BLaER1 treated with 17β-estradiol and CSF1 and Interleukin-3, amounts not matched to agents 10 nM and 100 nM (cell line): ENCODE measurements around the gene NPC1L1.

Experiments
- H3K27ac ChIP-seq, 11 experiments: shearing (Covaris generic); formaldehyde crosslinking; 2 replicates each; pipeline ENCODE4 v1.8.1; 2022
- H3K27me3 ChIP-seq, 11 experiments: shearing (Covaris generic); formaldehyde crosslinking; 2 replicates each; pipeline ENCODE4 v1.8.1; 2022
- H3K36me3 ChIP-seq, 11 experiments: shearing (Covaris generic); formaldehyde crosslinking; 2 replicates each; pipeline ENCODE4 v1.8.1; 2022
- H3K4me1 ChIP-seq, 10 experiments: shearing (Covaris generic); formaldehyde crosslinking; 2 replicates each; pipeline ENCODE4 v1.8.1; 2022
- H3K4me2 ChIP-seq, 11 experiments: shearing (Covaris generic); formaldehyde crosslinking; 2 replicates each; pipeline ENCODE4 v1.8.1; 2022
- H3K4me3 ChIP-seq, 10 experiments: shearing (Covaris generic); formaldehyde crosslinking; 2 replicates each; pipeline ENCODE4 v1.8.1; 2022
- H3K9ac ChIP-seq, 11 experiments: shearing (Covaris generic); formaldehyde crosslinking; 2 replicates each; pipeline ENCODE4 v1.8.1; 2022
- H3K9me3 ChIP-seq, 11 experiments: shearing (Covaris generic); formaldehyde crosslinking; replicated peaks in 1 of 11; 2 replicates each; pipeline ENCODE4 v1.8.1; 2022
- H4K20me1 ChIP-seq, 11 experiments: shearing (Covaris generic); formaldehyde crosslinking; 2 replicates each; pipeline ENCODE4 v1.8.1; 2022
- Cebpa-rat ChIP-seq, 11 experiments: shearing (Covaris generic); IDR thresholded peaks; 2 replicates each; pipeline ENCODE4 v1.8.1; 2022

NPC1L1 gene

GRCh38 chr7:44472843-44473242 lies 68.3 kb downstream of the NPC1L1 start:
- Histone ChIP-seq H3K27me3 (no peaks in the 10 kb centered on the region), H3K4me2 (no peak overlapping the region), H3K9ac (no peak overlapping the region), H4K20me1 (peaks cover 64 to 100% (median 84%) of the 10 kb centered on the region in 11 experiments; a peak in 21 of 22 replicates), H3K4me1 (peaks cover 0 to 15% (median 6%) of the 10 kb centered on the region in 10 experiments; a peak in 5 of 20 replicates), H3K27ac (no peak overlapping the region), H3K9me3 (no peaks in the 10 kb centered on the region), H3K36me3 (peaks cover 84 to 97% (median 93%) of the 10 kb centered on the region in 11 experiments), H3K4me3 (no peak overlapping the region)
- TF ChIP-seq Cebpa-rat (IDR thresholded peaks at IDR 0.05), result no peak

- peaks cover under 1 to 17% (median 7%) of the 10 kb centered on the region in 10 experiments; a peak in 10 of 20 replicates for H3K4me1 ChIP-seq
- H3K4me3 ChIP-seq, result no peak overlapping the region
- no peak overlapping the region for H3K4me2 ChIP-seq
- no peak for TF ChIP-seq Cebpa-rat (IDR thresholded peaks at IDR 0.05)
- no peaks in the 10 kb centered on the region for H3K27me3 ChIP-seq
- H3K9ac ChIP-seq, result no peak overlapping the region
- H4K20me1 ChIP-seq, result peaks cover 68 to 100% (median 87%) of the 10 kb centered on the region in 11 experiments; a peak in 21 of 22 replicates
- peaks cover 89 to 100% (median 96%) of the 10 kb centered on the region in 11 experiments for H3K36me3 ChIP-seq
- H3K9me3 ChIP-seq, result no peaks in the 10 kb centered on the region
- no peak overlapping the region for H3K27ac ChIP-seq
Measured at GRCh38 chr7:44471850-44472249, 69.3 kb downstream of the NPC1L1 start.

GRCh38 chr7:44471436-44471835 lies 69.7 kb downstream of the NPC1L1 start:
- H3K4me2 ChIP-seq, result no peak overlapping the region
- no peaks in the 10 kb centered on the region for H3K27me3 ChIP-seq
- H4K20me1 ChIP-seq, result peaks cover 68 to 100% (median 87%) of the 10 kb centered on the region in 11 experiments; a peak in 21 of 22 replicates
- TF ChIP-seq Cebpa-rat (IDR thresholded peaks at IDR 0.05), result no peak
- H3K4me3 ChIP-seq, result no peak overlapping the region
- H3K9ac ChIP-seq, result no peak overlapping the region
- H3K27ac ChIP-seq, result no peak overlapping the region
- peaks cover 4 to 21% (median 11%) of the 10 kb centered on the region in 10 experiments; a peak in 13 of 20 replicates for H3K4me1 ChIP-seq
- no peaks in the 10 kb centered on the region for H3K9me3 ChIP-seq
- peaks cover 89 to 100% (median 96%) of the 10 kb centered on the region in 11 experiments for H3K36me3 ChIP-seq

- Histone ChIP-seq H3K4me1 (peaks cover 8 to 23% (median 14%) of the 10 kb centered on the region in 10 experiments; a peak in 15 of 20 replicates), H3K9ac (no peak overlapping the region), H3K4me3 (no peak overlapping the region), H3K27me3 (no peaks in the 10 kb centered on the region), H4K20me1 (peaks cover 69 to 100% (median 87%) of the 10 kb centered on the region in 11 experiments; a peak in 21 of 22 replicates), H3K36me3 (peaks cover 89 to 100% (median 95%) of the 10 kb centered on the region in 11 experiments), H3K27ac (no peak overlapping the region), H3K9me3 (no peaks in the 10 kb centered on the region), H3K4me2 (no peak overlapping the region)
- TF ChIP-seq Cebpa-rat (IDR thresholded peaks at IDR 0.05), result no peak
Measured at GRCh38 chr7:44470628-44471245, 70.4 kb downstream of the NPC1L1 start.

GRCh38 chr7:44470135-44470479 lies 71.0 kb downstream of the NPC1L1 start:
- H3K4me2 ChIP-seq, result no peak overlapping the region
- no peak overlapping the region for H3K4me3 ChIP-seq
- H3K27me3 ChIP-seq, result no peaks in the 10 kb centered on the region
- no peak for TF ChIP-seq Cebpa-rat (IDR thresholded peaks at IDR 0.05)
- H3K36me3 ChIP-seq, result peaks cover 84 to 100% (median 94%) of the 10 kb centered on the region in 11 experiments
- no peak overlapping the region for H3K9ac ChIP-seq
- peaks cover 9 to 27% (median 18%) of the 10 kb centered on the region in 10 experiments; a peak in 14 of 20 replicates for H3K4me1 ChIP-seq
- no peak overlapping the region for H3K27ac ChIP-seq
- H4K20me1 ChIP-seq, result peaks cover 69 to 100% (median 87%) of the 10 kb centered on the region in 11 experiments
- no peaks in the 10 kb centered on the region for H3K9me3 ChIP-seq

- Histone ChIP-seq H3K27ac (no peak overlapping the region), H3K36me3 (peaks cover 84 to 100% (median 94%) of the 10 kb centered on the region in 11 experiments), H3K4me1 (peaks cover 9 to 27% (median 18%) of the 10 kb centered on the region in 10 experiments; a peak in 14 of 20 replicates), H3K4me2 (no peak overlapping the region), H3K27me3 (no peaks in the 10 kb centered on the region), H3K9me3 (no peaks in the 10 kb centered on the region), H3K4me3 (no peak overlapping the region), H3K9ac (no peak overlapping the region), H4K20me1 (peaks cover 69 to 100% (median 87%) of the 10 kb centered on the region in 11 experiments)
- no peak for TF ChIP-seq Cebpa-rat (IDR thresholded peaks at IDR 0.05)
Measured at GRCh38 chr7:44469461-44470134, 71.5 kb downstream of the NPC1L1 start.

GRCh38 chr7:44467217-44467548 lies 73.9 kb downstream of the NPC1L1 start:
- no peak for TF ChIP-seq Cebpa-rat (IDR thresholded peaks at IDR 0.05)
- H3K9ac ChIP-seq, result 0 out of 22 replicates have a peak overlapping the region, but pooled peaks of 1 of the 11 experiments have one; percentile 7
- no peaks in the 10 kb centered on the region for H3K9me3 ChIP-seq
- peaks cover 75 to 100% (median 91%) of the 10 kb centered on the region in 11 experiments for H4K20me1 ChIP-seq
- peak overlapping the region in 1 of 11 experiments; percentile 51; a peak in 1 of 22 replicates for H3K4me2 ChIP-seq
- H3K27ac ChIP-seq, result no peak overlapping the region
- H3K36me3 ChIP-seq, result peaks cover 79 to 96% (median 87%) of the 10 kb centered on the region in 11 experiments
- H3K4me3 ChIP-seq, result no peak overlapping the region
- no peaks in the 10 kb centered on the region; a peak in 2 of 22 replicates for H3K27me3 ChIP-seq
- peaks cover 12 to 36% (median 27%) of the 10 kb centered on the region in 10 experiments; a peak in 17 of 20 replicates for H3K4me1 ChIP-seq

- no peak for TF ChIP-seq Cebpa-rat (IDR thresholded peaks at IDR 0.05)
- no peaks in the 10 kb centered on the region; a peak in 2 of 22 replicates for H3K27me3 ChIP-seq
- H3K4me3 ChIP-seq, result no peak overlapping the region
- peaks cover 74 to 95% (median 82%) of the 10 kb centered on the region in 11 experiments for H3K36me3 ChIP-seq
- peaks cover 17 to 43% (median 33%) of the 10 kb centered on the region in 10 experiments for H3K4me1 ChIP-seq
- H3K4me2 ChIP-seq, result peak overlapping the region in 4 of 11 experiments; percentile 0 to 51 (median 12); a peak in 9 of 22 replicates
- H3K9ac ChIP-seq, result no peak overlapping the region
- H3K9me3 ChIP-seq, result no peaks in the 10 kb centered on the region
- H3K27ac ChIP-seq, result no peak overlapping the region
- peaks cover 76 to 100% (median 92%) of the 10 kb centered on the region in 11 experiments for H4K20me1 ChIP-seq
Measured at GRCh38 chr7:44466300-44467216, 74.6 kb downstream of the NPC1L1 start.
